ENCODE measurements around the gene WIZ. TPM values are rescaled to one million over a fixed set of nuclear protein-coding genes. Genes with fewer than 3 reads are reported as not detected.
A peak's percentile ranks its signal among the peaks of the same experiment; 100 is the strongest.

The WIZ gene
- total and polyA plus RNA-seq, 10 of the 15 experiments (the other 5 are each of a cell fraction or from before 2014, with no cell fraction given): 0.10 to 26.7 (median 2.7) TPM

DNA sequence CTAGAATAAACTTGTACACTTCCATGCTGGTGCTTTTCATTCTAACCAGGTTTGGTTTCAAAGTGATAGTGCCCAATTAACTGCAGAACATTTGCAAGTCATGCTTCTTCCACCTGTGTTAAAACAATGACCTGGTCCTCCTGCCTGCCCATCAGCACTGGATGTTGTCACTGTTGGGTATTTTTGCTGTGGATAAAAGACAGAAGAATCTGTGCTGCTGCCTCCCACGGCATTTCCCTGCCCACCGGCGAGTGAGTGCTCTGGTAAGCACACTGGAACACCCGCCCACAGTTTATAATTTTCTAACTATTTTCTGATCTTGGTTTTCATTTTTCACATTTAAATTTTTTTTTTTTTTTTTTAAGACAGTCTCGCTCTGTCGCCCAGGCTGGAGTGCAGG, 67.9 kb downstream of the WIZ start (continued):
- no peak for TF ChIP-seq RELA (IDR thresholded peaks at IDR 0.05; ENCODE audit: borderline replicate concordance, partially characterized antibody)
- no peak for TF ChIP-seq ZSCAN29 (IDR thresholded peaks at IDR 0.05)
- no peak for TF ChIP-seq GATAD2B (conservative IDR thresholded peaks at IDR 0.05; ENCODE audit: low read depth)
- no peak for TF ChIP-seq ZNF217 (IDR thresholded peaks at IDR 0.05)
- TF ChIP-seq CBX3 (IDR thresholded peaks at IDR 0.05; ENCODE audit: borderline replicate concordance, low read depth): no peak

DNA sequence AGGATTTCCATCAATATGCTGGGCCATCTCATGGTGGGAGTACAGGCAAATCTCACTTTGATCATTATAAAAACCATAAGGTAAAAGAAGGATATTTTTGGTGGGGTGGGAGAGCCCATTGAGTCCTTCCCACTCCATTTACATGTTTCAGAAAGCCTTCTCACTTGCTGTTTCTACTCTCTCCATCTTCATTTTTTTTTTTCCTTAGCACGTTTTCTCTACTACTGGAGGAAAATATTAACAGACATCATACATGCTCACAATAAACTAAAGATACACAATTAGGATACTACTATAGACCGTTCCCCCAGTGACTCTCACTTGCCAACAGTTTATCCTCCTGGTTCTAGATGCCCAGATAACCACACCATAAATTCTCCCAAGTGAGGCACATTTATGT, 68.3 kb downstream of the WIZ start:
- H3K4me2 ChIP-seq (ENCODE audit: control insufficient read depth, insufficient read depth): no peak overlapping the region; the same call in none of the 2 replicates
- BruUV-seq (replicated peaks): no TSS peak
- H3K9ac ChIP-seq (ENCODE audit: control insufficient read depth, insufficient read depth, low read length): peak overlapping the region; percentile 11; the same call in 1 of the 2 replicates
- no peaks in the 10 kb centered on the region for H4K20me1 ChIP-seq (ENCODE audit: control insufficient read depth, insufficient read depth)
- ChIA-PET RAD21 (ENCODE audit: unreplicated experiment) (no interaction called here), CTCF (no interaction called here), POLR2A (no interaction called here), SMC1A (ENCODE audit: uncharacterized antibody, unreplicated experiment) (no interaction called here)
- in situ Hi-C loops (cut with MboI): no loop called here
- no peak for FAIRE-seq
- H3K9me3 ChIP-seq (replicated peaks; ENCODE audit: control insufficient read depth, insufficient read depth, low read length): no peaks in the 10 kb centered on the region
- no peaks in the 10 kb centered on the region for H3K27me3 ChIP-seq (replicated peaks in 1 of 2; ENCODE audit: control insufficient read depth in 2 of 2, insufficient read depth in 2 of 2, low read length in 1 of 2)
- intact Hi-C loops (cut with micrococcal nuclease; ENCODE audit: unreplicated experiment): no loop called here
- H3K27ac ChIP-seq (ENCODE audit: control insufficient read depth, insufficient read depth): no peak overlapping the region; the same call in 1 of the 2 replicates
- H3K4me1 ChIP-seq (ENCODE audit: control insufficient read depth, insufficient read depth, low read length): peaks cover 21% of the 10 kb centered on the region
- no peak for ATAC-seq
- H3K36me3 ChIP-seq (ENCODE audit: control insufficient read depth in 2 of 2, insufficient read depth in 2 of 2, low read length in 1 of 2): peaks cover 0 to 5% of the 10 kb centered on the region in 2 experiments; a peak in 3 of 4 replicates
- no peak for DNase-seq (ENCODE audit: low read depth, low spot score)
- peaks cover 33% of the 10 kb centered on the region for H3K79me2 ChIP-seq (ENCODE audit: control insufficient read depth, insufficient read depth, low read length)
- WGBS (ENCODE audit: insufficient coverage, insufficient replicate concordance, low lambda C conversion rate, missing lambda C conversion rate): 48% methylated on average over 2 of the region's 2 CpGs
- no peak overlapping the region for H2AFZ ChIP-seq (ENCODE audit: control insufficient read depth, low read depth, low read length)
- 0 out of 2 replicates have a peak overlapping the region, but pooled peaks have one; percentile 83 for H3K4me3 ChIP-seq
- TF ChIP-seq, protein P1, sequence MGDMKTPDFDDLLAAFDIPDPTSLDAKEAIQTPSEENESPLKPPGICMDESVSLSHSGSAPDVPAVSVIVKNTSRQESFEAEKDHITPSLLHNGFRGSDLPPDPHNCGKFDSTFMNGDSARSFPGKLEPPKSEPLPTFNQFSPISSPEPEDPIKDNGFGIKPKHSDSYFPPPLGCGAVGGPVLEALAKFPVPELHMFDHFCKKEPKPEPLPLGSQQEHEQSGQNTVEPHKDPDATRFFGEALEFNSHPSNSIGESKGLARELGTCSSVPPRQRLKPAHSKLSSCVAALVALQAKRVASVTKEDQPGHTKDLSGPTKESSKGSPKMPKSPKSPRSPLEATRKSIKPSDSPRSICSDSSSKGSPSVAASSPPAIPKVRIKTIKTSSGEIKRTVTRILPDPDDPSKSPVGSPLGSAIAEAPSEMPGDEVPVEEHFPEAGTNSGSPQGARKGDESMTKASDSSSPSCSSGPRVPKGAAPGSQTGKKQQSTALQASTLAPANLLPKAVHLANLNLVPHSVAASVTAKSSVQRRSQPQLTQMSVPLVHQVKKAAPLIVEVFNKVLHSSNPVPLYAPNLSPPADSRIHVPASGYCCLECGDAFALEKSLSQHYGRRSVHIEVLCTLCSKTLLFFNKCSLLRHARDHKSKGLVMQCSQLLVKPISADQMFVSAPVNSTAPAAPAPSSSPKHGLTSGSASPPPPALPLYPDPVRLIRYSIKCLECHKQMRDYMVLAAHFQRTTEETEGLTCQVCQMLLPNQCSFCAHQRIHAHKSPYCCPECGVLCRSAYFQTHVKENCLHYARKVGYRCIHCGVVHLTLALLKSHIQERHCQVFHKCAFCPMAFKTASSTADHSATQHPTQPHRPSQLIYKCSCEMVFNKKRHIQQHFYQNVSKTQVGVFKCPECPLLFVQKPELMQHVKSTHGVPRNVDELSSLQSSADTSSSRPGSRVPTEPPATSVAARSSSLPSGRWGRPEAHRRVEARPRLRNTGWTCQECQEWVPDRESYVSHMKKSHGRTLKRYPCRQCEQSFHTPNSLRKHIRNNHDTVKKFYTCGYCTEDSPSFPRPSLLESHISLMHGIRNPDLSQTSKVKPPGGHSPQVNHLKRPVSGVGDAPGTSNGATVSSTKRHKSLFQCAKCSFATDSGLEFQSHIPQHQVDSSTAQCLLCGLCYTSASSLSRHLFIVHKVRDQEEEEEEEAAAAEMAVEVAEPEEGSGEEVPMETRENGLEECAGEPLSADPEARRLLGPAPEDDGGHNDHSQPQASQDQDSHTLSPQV (IDR thresholded peaks at IDR 0.05): no peak
- TF ChIP-seq SUPT20H (IDR thresholded peaks at IDR 0.05; ENCODE audit: borderline replicate concordance, control insufficient read depth, low read depth, low read length) (no peak), FOXM1 (IDR thresholded peaks at IDR 0.05; ENCODE audit: low read depth, low read length) (no peak)
- TF ChIP-seq, protein P2, sequence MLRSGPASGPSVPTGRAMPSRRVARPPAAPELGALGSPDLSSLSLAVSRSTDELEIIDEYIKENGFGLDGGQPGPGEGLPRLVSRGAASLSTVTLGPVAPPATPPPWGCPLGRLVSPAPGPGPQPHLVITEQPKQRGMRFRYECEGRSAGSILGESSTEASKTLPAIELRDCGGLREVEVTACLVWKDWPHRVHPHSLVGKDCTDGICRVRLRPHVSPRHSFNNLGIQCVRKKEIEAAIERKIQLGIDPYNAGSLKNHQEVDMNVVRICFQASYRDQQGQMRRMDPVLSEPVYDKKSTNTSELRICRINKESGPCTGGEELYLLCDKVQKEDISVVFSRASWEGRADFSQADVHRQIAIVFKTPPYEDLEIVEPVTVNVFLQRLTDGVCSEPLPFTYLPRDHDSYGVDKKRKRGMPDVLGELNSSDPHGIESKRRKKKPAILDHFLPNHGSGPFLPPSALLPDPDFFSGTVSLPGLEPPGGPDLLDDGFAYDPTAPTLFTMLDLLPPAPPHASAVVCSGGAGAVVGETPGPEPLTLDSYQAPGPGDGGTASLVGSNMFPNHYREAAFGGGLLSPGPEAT (IDR thresholded peaks at IDR 0.05; ENCODE audit: low read depth): no peak
- TF ChIP-seq, protein P3, sequence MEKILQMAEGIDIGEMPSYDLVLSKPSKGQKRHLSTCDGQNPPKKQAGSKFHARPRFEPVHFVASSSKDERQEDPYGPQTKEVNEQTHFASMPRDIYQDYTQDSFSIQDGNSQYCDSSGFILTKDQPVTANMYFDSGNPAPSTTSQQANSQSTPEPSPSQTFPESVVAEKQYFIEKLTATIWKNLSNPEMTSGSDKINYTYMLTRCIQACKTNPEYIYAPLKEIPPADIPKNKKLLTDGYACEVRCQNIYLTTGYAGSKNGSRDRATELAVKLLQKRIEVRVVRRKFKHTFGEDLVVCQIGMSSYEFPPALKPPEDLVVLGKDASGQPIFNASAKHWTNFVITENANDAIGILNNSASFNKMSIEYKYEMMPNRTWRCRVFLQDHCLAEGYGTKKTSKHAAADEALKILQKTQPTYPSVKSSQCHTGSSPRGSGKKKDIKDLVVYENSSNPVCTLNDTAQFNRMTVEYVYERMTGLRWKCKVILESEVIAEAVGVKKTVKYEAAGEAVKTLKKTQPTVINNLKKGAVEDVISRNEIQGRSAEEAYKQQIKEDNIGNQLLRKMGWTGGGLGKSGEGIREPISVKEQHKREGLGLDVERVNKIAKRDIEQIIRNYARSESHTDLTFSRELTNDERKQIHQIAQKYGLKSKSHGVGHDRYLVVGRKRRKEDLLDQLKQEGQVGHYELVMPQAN (conservative IDR thresholded peaks at IDR 0.05): no peak
- TF ChIP-seq, protein P4, sequence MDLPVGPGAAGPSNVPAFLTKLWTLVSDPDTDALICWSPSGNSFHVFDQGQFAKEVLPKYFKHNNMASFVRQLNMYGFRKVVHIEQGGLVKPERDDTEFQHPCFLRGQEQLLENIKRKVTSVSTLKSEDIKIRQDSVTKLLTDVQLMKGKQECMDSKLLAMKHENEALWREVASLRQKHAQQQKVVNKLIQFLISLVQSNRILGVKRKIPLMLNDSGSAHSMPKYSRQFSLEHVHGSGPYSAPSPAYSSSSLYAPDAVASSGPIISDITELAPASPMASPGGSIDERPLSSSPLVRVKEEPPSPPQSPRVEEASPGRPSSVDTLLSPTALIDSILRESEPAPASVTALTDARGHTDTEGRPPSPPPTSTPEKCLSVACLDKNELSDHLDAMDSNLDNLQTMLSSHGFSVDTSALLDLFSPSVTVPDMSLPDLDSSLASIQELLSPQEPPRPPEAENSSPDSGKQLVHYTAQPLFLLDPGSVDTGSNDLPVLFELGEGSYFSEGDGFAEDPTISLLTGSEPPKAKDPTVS (IDR thresholded peaks at IDR 0.05; ENCODE audit: low read depth, low read length): no peak
